ENCODE measurements around the gene INVS. TPM values are rescaled to one million over a fixed set of nuclear protein-coding genes. Genes with fewer than 3 reads are reported as not detected.

INVS gene
- polyA plus RNA-seq, 3 donors: 2.9 to 6.7 (median 4.2) TPM

DNA sequence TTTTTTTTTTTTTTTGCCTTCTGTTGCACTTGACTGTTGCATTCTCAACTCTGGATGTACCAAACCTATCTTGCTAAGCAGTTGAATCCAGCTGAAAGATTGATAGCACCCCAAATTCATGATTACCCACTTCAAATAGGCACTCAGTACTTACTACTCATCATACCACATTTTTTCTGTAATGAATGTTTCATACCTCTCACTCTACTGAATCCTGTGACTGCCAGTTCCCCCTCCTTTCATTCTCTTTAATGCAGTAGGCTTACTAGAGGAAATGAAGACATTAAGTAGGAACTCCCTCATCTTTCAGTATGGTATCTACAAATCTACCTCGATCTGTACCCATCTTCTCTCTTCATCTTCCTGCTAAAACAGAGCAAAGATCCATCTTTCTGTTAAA is 6.8 kb downstream of the INVS start:
- Histone ChIP-seq H3K9ac (ENCODE audit: insufficient read depth, low read length, poor library complexity, severe bottlenecking) (no peak overlapping the region), H3K27ac (ENCODE audit: low read depth in 1 of 2, low read length in 2 of 2) (no peak overlapping the region), H3K36me3 (replicated peaks in 1 of 2; ENCODE audit: control insufficient read depth in 1 of 2, insufficient read depth in 2 of 2, low read length in 2 of 2) (peaks cover 47 to 53% of the 10 kb centered on the region in 2 donors), H3K9me3 (replicated peaks in 1 of 2; ENCODE audit: control insufficient read depth in 1 of 2, insufficient read depth in 1 of 2, low read length in 2 of 2) (no peaks in the 10 kb centered on the region), H3K4me1 (ENCODE audit: control insufficient read depth in 1 of 2, insufficient read depth in 2 of 2, low read length in 2 of 2) (no peaks in the 10 kb centered on the region), H3K4me2 (replicated peaks; ENCODE audit: extremely low read depth, low read length, poor library complexity, severe bottlenecking) (no peak overlapping the region), H2AFZ (ENCODE audit: insufficient read depth, low read depth, low read length, poor library complexity, severe bottlenecking) (no peak overlapping the region), H3K79me2 (ENCODE audit: insufficient read depth, low read length) (no peaks in the 10 kb centered on the region), H3K27me3 (ENCODE audit: control insufficient read depth in 2 of 2, insufficient read depth in 2 of 2, low read length in 2 of 2) (no peaks in the 10 kb centered on the region), H3K4me3 (replicated peaks in 1 of 3; ENCODE audit: low read depth in 2 of 3, low read length in 3 of 3) (no peak overlapping the region), H4K20me1 (ENCODE audit: insufficient read depth, low read length) (no peaks in the 10 kb centered on the region)
- TF ChIP-seq, protein P1, sequence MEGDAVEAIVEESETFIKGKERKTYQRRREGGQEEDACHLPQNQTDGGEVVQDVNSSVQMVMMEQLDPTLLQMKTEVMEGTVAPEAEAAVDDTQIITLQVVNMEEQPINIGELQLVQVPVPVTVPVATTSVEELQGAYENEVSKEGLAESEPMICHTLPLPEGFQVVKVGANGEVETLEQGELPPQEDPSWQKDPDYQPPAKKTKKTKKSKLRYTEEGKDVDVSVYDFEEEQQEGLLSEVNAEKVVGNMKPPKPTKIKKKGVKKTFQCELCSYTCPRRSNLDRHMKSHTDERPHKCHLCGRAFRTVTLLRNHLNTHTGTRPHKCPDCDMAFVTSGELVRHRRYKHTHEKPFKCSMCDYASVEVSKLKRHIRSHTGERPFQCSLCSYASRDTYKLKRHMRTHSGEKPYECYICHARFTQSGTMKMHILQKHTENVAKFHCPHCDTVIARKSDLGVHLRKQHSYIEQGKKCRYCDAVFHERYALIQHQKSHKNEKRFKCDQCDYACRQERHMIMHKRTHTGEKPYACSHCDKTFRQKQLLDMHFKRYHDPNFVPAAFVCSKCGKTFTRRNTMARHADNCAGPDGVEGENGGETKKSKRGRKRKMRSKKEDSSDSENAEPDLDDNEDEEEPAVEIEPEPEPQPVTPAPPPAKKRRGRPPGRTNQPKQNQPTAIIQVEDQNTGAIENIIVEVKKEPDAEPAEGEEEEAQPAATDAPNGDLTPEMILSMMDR (IDR thresholded peaks at IDR 0.05): no peak
- H3K9me3 Mint-ChIP-seq: no peaks in the 10 kb centered on the region
- peaks cover 1% of the 10 kb centered on the region for H3K4me1 Mint-ChIP-seq
- intact Hi-C loops (cut with micrococcal nuclease): no loop called here
- H3K36me3 Mint-ChIP-seq: peaks cover 11 to 12% of the 10 kb centered on the region in 2 donors
- 22% methylated on average over 1 of the region's 1 CpG for WGBS (ENCODE audit: insufficient coverage)
- H3K27ac Mint-ChIP-seq: no peak overlapping the region
- no peak overlapping the region for H3K4me3 Mint-ChIP-seq
- peaks cover 0 to 2% (median 0%) of the 10 kb centered on the region in 3 donors for H3K27me3 Mint-ChIP-seq (ENCODE audit: low read depth in 3 of 3)
- no peak for DNase-seq

DNA sequence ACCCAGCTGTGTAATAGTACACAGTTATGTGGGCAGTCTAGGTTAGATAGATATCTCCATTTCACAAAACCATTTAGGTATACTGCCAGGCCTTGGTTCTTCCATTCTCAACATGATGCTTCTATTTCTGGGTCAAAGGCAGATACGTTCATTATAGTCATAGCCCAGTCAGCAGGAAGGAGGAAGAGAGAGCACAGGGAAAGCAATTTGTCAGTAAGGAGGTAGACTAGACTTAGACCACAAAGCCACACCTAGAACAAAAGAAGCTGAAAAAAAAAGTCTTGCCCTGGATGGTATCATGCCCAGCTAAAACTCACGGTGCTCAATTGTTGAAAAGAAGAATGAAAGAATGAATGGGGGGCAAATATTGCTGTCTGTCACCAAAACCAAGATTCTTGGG is 7.6 kb downstream of the INVS start:
- no peak overlapping the region for H3K9ac ChIP-seq (ENCODE audit: insufficient read depth, low read length, poor library complexity, severe bottlenecking)
- no peaks in the 10 kb centered on the region for H3K9me3 Mint-ChIP-seq
- no peak for DNase-seq
- TF ChIP-seq, protein P1 (IDR thresholded peaks at IDR 0.05): no peak
- no peaks in the 10 kb centered on the region for H3K4me1 ChIP-seq (ENCODE audit: control insufficient read depth in 1 of 2, insufficient read depth in 2 of 2, low read length in 2 of 2)
- peaks cover 8% of the 10 kb centered on the region for H3K4me1 Mint-ChIP-seq
- peaks cover 11 to 13% of the 10 kb centered on the region in 2 donors for H3K36me3 Mint-ChIP-seq
- H4K20me1 ChIP-seq (ENCODE audit: insufficient read depth, low read length): no peaks in the 10 kb centered on the region
- no peak overlapping the region for H3K4me3 Mint-ChIP-seq
- intact Hi-C loops (cut with micrococcal nuclease): no loop called here
- peaks cover 47 to 53% of the 10 kb centered on the region in 2 donors for H3K36me3 ChIP-seq (replicated peaks in 1 of 2; ENCODE audit: control insufficient read depth in 1 of 2, insufficient read depth in 2 of 2, low read length in 2 of 2)
- no peak overlapping the region for H3K4me3 ChIP-seq (replicated peaks in 1 of 3; ENCODE audit: low read depth in 2 of 3, low read length in 3 of 3)
- H3K27ac Mint-ChIP-seq: no peak overlapping the region
- H3K27ac ChIP-seq (ENCODE audit: low read depth in 1 of 2, low read length in 2 of 2): no peak overlapping the region
- peaks cover 3% of the 10 kb centered on the region for H3K79me2 ChIP-seq (ENCODE audit: insufficient read depth, low read length)
- WGBS (ENCODE audit: insufficient coverage): no CpG with 5 or more reads among the region's 2 CpGs
- H3K4me2 ChIP-seq (replicated peaks; ENCODE audit: extremely low read depth, low read length, poor library complexity, severe bottlenecking): no peak overlapping the region
- H3K9me3 ChIP-seq (replicated peaks in 1 of 2; ENCODE audit: control insufficient read depth in 1 of 2, insufficient read depth in 1 of 2, low read length in 2 of 2): no peaks in the 10 kb centered on the region
- H3K27me3 Mint-ChIP-seq (ENCODE audit: low read depth in 3 of 3): peaks cover 0 to 2% (median 0%) of the 10 kb centered on the region in 3 donors
- no peaks in the 10 kb centered on the region for H3K27me3 ChIP-seq (ENCODE audit: control insufficient read depth in 2 of 2, insufficient read depth in 2 of 2, low read length in 2 of 2)
- H2AFZ ChIP-seq (ENCODE audit: insufficient read depth, low read depth, low read length, poor library complexity, severe bottlenecking): no peak overlapping the region
